GM21423 (cell line): Measurements from ENCODE around the gene KCNC2.

Experiments
- ATAC-seq: cut with Tn5 transposase; IDR thresholded peaks from one replicate; pipeline ENCODE4 v1.9.1; 2021; ENCODE audit warnings: mild to moderate bottlenecking, moderate library complexity; ENCODE audit not compliant: unreplicated experiment

The KCNC2 gene

GRCh38 chr12:75065482-75065881 is 144.2 kb downstream of the KCNC2 start:
- no peak for ATAC-seq

GRCh38 chr12:75062691-75063090 is 146.9 kb downstream of the KCNC2 start:
- ATAC-seq = no peak

GRCh38 chr12:75058228-75058627 is 151.4 kb downstream of the KCNC2 start:
- no peak for ATAC-seq

GRCh38 chr12:75048767-75049166 is 160.9 kb downstream of the KCNC2 start:
- ATAC-seq = no peak

GRCh38 chr12:75047885-75048525 is 161.6 kb downstream of the KCNC2 start:
- ATAC-seq = no peak

- no peak for ATAC-seq
These were observed 167.5 kb downstream of the KCNC2 start for GRCh38 chr12:75042125-75042524.

- no peak for ATAC-seq
These were observed 168.2 kb downstream of the KCNC2 start for GRCh38 chr12:75041472-75041871.

- no peak for ATAC-seq
These were observed 189.5 kb downstream of the KCNC2 start for GRCh38 chr12:75020068-75020557.

GRCh38 chr12:75011120-75011519 is 198.5 kb downstream of the KCNC2 start:
- ATAC-seq = no peak

- ATAC-seq = no peak
These were observed 202.5 kb downstream of the KCNC2 start for GRCh38 chr12:75007133-75007532.

- no peak for ATAC-seq
These were observed 209.5 kb downstream of the KCNC2 start for GRCh38 chr12:75000120-75000519.

- ATAC-seq = no peak
These were observed 210.2 kb downstream of the KCNC2 start for GRCh38 chr12:74999474-74999873.
